ENCODE results near the gene RHBDF1. TPM values are rescaled to one million over a fixed set of nuclear protein-coding genes. Genes with fewer than 3 reads are reported as not detected.

Gene RHBDF1
- total RNA-seq, 1 experiment from 2014 or later: 62.9 TPM

DNA sequence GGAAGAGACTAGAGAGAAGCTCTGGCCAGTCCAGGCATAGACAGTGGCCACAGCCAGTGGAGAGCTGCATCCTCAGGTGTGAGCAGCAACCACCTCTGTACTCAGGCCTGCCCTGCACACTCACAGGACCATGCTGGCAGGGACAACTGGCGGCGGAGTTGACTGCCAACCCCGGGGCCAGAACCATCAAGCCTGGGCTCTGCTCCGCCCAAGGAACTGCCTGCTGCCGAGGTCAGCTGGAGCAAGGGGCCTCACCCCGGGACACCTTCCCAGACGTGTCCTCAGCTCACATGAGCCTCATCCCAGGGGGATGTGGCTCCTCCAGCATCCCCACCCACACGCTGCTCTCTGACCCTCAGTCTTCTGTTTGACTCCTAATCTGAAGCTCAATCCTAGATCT lies 3.2 kb downstream of the RHBDF1 start:
- TF ChIP-seq, protein P1, sequence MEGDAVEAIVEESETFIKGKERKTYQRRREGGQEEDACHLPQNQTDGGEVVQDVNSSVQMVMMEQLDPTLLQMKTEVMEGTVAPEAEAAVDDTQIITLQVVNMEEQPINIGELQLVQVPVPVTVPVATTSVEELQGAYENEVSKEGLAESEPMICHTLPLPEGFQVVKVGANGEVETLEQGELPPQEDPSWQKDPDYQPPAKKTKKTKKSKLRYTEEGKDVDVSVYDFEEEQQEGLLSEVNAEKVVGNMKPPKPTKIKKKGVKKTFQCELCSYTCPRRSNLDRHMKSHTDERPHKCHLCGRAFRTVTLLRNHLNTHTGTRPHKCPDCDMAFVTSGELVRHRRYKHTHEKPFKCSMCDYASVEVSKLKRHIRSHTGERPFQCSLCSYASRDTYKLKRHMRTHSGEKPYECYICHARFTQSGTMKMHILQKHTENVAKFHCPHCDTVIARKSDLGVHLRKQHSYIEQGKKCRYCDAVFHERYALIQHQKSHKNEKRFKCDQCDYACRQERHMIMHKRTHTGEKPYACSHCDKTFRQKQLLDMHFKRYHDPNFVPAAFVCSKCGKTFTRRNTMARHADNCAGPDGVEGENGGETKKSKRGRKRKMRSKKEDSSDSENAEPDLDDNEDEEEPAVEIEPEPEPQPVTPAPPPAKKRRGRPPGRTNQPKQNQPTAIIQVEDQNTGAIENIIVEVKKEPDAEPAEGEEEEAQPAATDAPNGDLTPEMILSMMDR (conservative IDR thresholded peaks at IDR 0.05): no peak
- no peak for TF ChIP-seq EZH2 (IDR thresholded peaks at IDR 0.05; ENCODE audit: low read depth)
- Histone ChIP-seq H3K36me3 (ENCODE audit: low read depth) (no peaks in the 10 kb centered on the region), H3K9me2 (ENCODE audit: insufficient read depth) (no peaks in the 10 kb centered on the region), H3K9me3 (ENCODE audit: insufficient read depth, low read depth) (no peaks in the 10 kb centered on the region), H4K20me1 (ENCODE audit: insufficient read depth) (peaks cover 8% of the 10 kb centered on the region), H3K27me3 (ENCODE audit: insufficient read depth, low read depth) (no peaks in the 10 kb centered on the region), H3K79me2 (ENCODE audit: low read depth) (peaks cover 3% of the 10 kb centered on the region; the same call in 1 of the 2 replicates), H3K4me3 (no peak overlapping the region), H3K4me2 (no peak overlapping the region), H3F3A (ENCODE audit: insufficient read depth, low read depth) (peaks cover 12% of the 10 kb centered on the region; the same call in 1 of the 2 replicates), H3K27ac (no peak overlapping the region), H2AFZ (no peak overlapping the region), H3K4me1 (replicated peaks; ENCODE audit: insufficient read depth) (peaks cover 26% of the 10 kb centered on the region)
- no TSS peak for BruUV-seq (replicated peaks)
- DNase-seq: no peak
- ChIA-PET CTCF (no interaction called here), POLR2A (ENCODE audit: unreplicated experiment) (interaction anchor here (0.6 kb wide), 1 partner anchor 42 kb away, joined by 6 read pairs; no protein-coding TSS in a partner anchor)
- intact Hi-C loops (cut with micrococcal nuclease; ENCODE audit: unreplicated experiment): no loop called here

GRCh38 chr16:67884-68789 lies 4.3 kb downstream of the RHBDF1 start:
- no peaks in the 10 kb centered on the region for H3K27me3 ChIP-seq (ENCODE audit: insufficient read depth, low read depth)
- no peak overlapping the region for H3K4me2 ChIP-seq
- H2AFZ ChIP-seq: no peak overlapping the region
- H3K9me2 ChIP-seq (ENCODE audit: insufficient read depth): no peaks in the 10 kb centered on the region
- intact Hi-C loops (cut with micrococcal nuclease; ENCODE audit: unreplicated experiment): no loop called here
- H3K4me3 ChIP-seq: no peak overlapping the region
- H3K27ac ChIP-seq: no peak overlapping the region
- peaks cover 1% of the 10 kb centered on the region; the same call in 1 of the 2 replicates for H3F3A ChIP-seq (ENCODE audit: insufficient read depth, low read depth)
- ChIA-PET CTCF (interaction anchor here (0.6 kb wide), 1 partner anchor 383 kb away, joined by 13 read pairs; no protein-coding TSS in a partner anchor), POLR2A (ENCODE audit: unreplicated experiment) (interaction anchor here (0.6 kb wide), 1 partner anchor 289 kb away, joined by 4 read pairs; no protein-coding TSS in a partner anchor)
- TF ChIP-seq, protein P1 (conservative IDR thresholded peaks at IDR 0.05): no peak
- TF ChIP-seq EZH2 (IDR thresholded peaks at IDR 0.05; ENCODE audit: low read depth): no peak
- no peaks in the 10 kb centered on the region for H3K9me3 ChIP-seq (ENCODE audit: insufficient read depth, low read depth)
- peaks cover 3% of the 10 kb centered on the region; the same call in 1 of the 2 replicates for H3K79me2 ChIP-seq (ENCODE audit: low read depth)
- H4K20me1 ChIP-seq (ENCODE audit: insufficient read depth): peaks cover 8% of the 10 kb centered on the region
- no TSS peak for BruUV-seq (replicated peaks)
- no peak for DNase-seq
- no peaks in the 10 kb centered on the region for H3K36me3 ChIP-seq (ENCODE audit: low read depth)
- H3K4me1 ChIP-seq (replicated peaks; ENCODE audit: insufficient read depth): peaks cover 22% of the 10 kb centered on the region

DNA sequence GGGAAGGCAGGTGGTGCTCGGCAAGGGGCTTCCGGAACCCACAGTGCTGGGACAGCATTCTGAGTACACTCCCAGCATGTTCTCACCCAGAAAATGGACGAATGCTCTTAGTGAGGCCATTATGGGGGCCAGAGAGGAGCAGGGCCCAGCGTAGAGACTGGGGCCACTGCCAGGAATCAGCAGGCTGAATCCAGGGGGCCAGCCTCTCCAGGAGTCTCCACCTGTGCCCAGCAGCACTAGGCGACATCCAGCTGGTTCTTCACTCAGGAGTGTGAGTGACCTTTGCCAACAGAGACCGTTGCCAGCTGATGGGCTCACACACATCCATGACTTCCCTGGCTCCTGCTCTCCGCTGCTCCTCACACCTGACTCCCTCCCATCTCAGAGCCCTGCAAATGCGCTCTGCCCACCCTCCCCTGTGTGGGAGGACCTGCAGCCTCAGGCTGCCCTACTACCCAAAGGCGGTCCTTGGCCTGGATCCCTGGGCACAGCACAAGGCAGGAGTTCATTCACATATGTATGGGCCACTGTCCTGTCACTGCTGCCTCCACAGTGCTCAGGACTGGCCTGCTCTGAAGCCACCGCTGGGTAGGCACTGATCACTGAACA lies 5.1 kb downstream of the RHBDF1 start:
- BruUV-seq (replicated peaks): no TSS peak
- DNase-seq: no peak
- Histone ChIP-seq H3K79me2 (ENCODE audit: low read depth) (peaks cover 3% of the 10 kb centered on the region; the same call in 1 of the 2 replicates), H3F3A (ENCODE audit: insufficient read depth, low read depth) (no peaks in the 10 kb centered on the region), H3K9me3 (ENCODE audit: insufficient read depth, low read depth) (no peaks in the 10 kb centered on the region), H3K36me3 (ENCODE audit: low read depth) (no peaks in the 10 kb centered on the region), H3K4me3 (no peak overlapping the region), H3K27me3 (ENCODE audit: insufficient read depth, low read depth) (no peaks in the 10 kb centered on the region), H3K27ac (no peak overlapping the region), H3K4me2 (no peak overlapping the region), H4K20me1 (ENCODE audit: insufficient read depth) (peaks cover 8% of the 10 kb centered on the region), H3K4me1 (replicated peaks; ENCODE audit: insufficient read depth) (peaks cover 16% of the 10 kb centered on the region), H3K9me2 (ENCODE audit: insufficient read depth) (no peaks in the 10 kb centered on the region), H2AFZ (no peak overlapping the region)
- intact Hi-C loops (cut with micrococcal nuclease; ENCODE audit: unreplicated experiment): no loop called here
- CTCF ChIA-PET: interaction anchor here (0.6 kb wide), 1 partner anchor 384 kb away, joined by 13 read pairs; no protein-coding TSS in a partner anchor
- POLR2A ChIA-PET (ENCODE audit: unreplicated experiment): interaction anchor here (0.6 kb wide), 1 partner anchor 290 kb away, joined by 4 read pairs; no protein-coding TSS in a partner anchor
- TF ChIP-seq EZH2 (IDR thresholded peaks at IDR 0.05; ENCODE audit: low read depth): no peak
- TF ChIP-seq, protein P1 (conservative IDR thresholded peaks at IDR 0.05): no peak

Measured in PC-9 (cell line).